ENCODE results near the gene PNPLA7.

DNA sequence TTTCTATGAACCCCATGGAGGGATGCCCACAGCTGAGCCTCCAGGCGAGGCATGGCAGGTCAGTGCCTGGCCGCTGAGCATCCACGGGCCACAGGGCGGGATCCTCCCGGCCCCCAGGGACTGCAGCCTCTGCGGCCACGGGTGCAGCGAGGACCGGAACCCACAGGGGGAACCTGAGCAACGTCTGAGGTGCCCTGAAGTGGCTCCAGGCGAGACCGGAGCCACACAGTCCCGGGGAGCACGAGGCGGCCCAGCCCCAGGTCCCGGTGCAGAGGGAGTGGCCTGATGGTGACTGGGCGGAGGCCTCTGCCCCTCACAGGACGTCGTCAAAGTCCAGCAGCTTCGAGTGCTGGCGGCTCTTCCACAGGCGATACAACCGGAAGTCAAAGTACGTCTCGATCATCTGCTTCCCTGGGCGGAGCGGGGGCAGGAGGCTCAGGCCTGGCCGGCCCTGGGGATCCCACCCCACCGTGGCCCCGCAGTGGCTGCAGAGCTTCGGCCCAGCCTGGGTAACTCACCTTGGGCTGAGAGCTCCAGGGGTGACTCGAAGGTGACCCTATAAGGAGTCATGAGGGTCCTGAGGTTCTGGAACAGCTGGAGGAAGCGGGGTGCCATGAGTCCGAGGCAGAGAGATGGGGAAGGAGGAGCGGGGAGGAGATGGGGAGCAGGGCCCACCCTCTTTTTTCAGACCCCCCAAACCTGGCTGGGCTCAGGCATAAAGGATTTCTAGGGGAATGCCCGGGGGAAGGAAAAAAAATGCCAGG, 100.9 kb downstream of the PNPLA7 start:
- TF ChIP-seq, protein P1, sequence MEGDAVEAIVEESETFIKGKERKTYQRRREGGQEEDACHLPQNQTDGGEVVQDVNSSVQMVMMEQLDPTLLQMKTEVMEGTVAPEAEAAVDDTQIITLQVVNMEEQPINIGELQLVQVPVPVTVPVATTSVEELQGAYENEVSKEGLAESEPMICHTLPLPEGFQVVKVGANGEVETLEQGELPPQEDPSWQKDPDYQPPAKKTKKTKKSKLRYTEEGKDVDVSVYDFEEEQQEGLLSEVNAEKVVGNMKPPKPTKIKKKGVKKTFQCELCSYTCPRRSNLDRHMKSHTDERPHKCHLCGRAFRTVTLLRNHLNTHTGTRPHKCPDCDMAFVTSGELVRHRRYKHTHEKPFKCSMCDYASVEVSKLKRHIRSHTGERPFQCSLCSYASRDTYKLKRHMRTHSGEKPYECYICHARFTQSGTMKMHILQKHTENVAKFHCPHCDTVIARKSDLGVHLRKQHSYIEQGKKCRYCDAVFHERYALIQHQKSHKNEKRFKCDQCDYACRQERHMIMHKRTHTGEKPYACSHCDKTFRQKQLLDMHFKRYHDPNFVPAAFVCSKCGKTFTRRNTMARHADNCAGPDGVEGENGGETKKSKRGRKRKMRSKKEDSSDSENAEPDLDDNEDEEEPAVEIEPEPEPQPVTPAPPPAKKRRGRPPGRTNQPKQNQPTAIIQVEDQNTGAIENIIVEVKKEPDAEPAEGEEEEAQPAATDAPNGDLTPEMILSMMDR (conservative IDR thresholded peaks at IDR 0.05; ENCODE audit: low read length) = no peak
- TF ChIP-seq EZH2phosphoT487 (IDR thresholded peaks at IDR 0.05; ENCODE audit: borderline replicate concordance, low read depth, low read length) = no peak
